ENCODE measurements around the gene MCF2L2.
"Not testable (repeated sequence)": the region's sequence is repeated elsewhere in the genome, so short reads cannot be mapped to it uniquely, and the experiment has no call there.

Gene MCF2L2

GRCh38 chr3:183261151-183261724, 167.2 kb downstream of the MCF2L2 start:
- DNase-seq, result no peak

GRCh38 chr3:183260167-183260904, 168.1 kb downstream of the MCF2L2 start:
- DNase-seq, result no peak

- no peak for DNase-seq
Measured at GRCh38 chr3:183259621-183260020, 168.8 kb downstream of the MCF2L2 start.

DNA sequence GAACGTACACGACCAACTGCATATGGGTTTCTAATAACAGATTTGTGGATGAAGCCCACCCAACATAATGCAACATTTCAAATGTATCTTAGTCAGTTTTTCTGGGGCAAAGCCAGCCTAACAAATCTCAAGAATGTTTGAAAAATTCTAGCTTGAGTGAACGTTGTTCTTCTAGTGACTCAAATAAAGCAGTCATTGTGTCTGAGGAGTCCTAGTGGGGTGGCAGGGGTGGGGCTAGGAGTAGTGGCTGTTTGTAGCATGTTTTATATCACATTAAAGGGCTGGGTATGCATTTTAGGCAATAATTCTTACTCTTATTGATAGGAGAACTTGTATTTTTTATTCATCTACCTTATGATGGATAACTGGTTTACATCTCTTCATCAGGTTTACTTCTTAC, 169.3 kb downstream of the MCF2L2 start:
- DNase-seq, result no peak

DNA sequence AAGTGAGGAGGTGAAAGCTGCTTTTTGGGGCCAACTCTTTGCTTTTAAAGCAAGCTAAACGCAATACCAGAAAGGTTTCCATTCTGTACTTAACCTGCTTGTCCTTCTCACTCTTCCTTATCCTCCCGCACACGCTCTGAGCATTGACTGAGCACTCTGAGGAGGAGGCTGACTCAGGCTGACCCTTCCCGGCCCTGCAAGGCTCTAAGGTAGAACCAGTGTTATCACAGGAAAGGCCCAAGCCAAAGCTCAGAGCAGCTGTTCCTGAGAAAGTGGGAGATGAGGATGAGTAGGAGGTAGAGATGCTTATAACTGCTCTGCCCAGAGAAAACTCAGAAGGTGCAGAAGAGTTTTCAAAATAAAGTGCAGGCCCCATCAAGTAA, 173.1 kb downstream of the MCF2L2 start:
- DNase-seq, result peak; percentile 31

DNA sequence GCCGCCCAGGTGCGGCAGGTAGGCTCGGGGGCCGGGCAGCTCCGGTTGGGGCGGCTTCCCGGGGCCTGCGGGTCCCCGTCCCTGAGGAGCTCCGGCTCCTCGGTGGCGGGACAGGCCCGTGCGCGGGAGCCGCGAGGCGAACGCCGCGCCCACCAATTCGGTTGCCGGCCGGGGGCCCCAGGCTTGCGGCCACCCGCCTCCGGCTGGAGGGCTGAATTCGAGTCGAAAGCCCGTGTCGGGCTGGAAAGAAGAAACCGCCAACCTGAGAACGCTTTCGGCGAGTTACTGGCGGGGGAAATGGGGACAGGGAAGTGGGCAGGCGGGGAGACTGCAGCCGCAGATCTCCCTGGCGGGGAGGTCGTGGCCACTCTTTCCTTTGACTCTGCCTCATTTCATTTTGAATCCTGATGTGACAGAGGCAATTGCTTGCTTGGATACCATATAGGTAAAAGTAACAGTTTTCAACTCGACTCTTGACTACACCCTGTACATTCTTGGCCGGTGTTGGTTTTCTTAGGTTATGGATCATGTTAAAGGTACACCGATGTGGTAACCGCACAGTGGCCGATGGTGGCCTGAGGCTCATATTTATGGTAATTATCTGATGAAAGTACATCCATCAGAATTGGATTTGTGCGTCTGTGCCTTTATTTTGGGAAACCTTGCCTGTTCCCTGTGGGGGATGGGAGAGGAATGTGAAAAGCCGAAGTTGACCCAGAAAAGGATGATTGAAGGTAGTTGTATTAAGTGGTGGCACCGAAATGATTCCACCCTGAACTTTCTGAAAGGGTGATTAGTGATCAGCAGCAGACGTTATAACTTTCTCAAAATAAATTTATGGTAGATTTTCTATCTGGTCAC, 173.7 kb downstream of the MCF2L2 start:
- DNase-seq, result peak; percentile 49

DNA sequence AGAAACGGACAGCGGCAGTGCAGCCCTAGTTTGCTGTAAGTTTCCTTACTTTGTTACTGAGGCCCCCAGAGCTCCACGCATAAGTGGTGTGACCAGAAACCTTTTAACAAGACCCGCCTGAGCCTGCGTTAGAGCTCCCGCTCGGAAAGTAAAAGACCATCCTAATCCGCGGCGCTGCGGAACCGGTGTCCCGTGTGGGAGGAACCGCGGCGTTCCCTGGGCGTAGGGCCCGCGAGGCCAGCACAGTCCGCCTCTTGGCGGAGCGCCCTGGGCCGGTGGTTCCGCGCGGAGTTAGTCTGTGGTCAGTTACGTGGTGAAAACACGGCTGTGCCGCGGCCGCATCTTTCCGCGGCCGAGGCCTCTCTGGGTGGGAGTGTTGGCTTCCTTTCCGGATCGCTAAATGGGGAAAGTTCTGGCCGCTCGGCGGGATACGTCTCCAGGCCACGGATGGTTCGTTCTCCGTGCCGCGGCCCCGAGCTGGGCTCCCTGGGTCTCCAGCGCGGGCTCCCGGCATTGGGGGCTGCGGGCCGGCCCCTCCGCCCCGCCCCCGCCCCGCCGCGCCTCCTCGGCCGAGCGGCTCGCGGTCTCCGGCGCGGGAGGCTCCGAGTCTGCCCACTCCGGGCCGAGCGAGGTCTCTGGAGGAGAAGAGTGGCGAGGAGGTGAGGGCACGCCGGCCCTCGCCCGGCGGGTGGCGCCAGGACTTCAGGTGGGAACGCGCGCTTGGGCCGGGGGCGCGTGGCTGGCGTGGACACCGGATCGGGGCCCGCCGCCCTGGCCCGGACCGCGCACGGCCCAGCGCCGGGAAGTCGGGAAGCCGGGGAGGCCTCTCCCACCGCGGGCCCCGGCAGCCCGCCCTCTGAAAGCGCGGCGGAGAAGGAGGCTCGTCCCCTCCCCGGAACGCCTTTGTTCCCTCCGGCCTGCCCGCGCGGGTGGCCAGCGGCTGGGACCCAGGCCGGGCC, 174.6 kb downstream of the MCF2L2 start:
- peak; percentile 41 for DNase-seq

GRCh38 chr3:183252973-183253527, 175.4 kb downstream of the MCF2L2 start, which contains the start of gene B3GNT5:
TSS of gene B3GNT5 (plus strand) at chr3:183253253. CDS start at chr3:183269799, 16,546 bp downstream.
- DNase-seq, result peak; percentile 82

DNA sequence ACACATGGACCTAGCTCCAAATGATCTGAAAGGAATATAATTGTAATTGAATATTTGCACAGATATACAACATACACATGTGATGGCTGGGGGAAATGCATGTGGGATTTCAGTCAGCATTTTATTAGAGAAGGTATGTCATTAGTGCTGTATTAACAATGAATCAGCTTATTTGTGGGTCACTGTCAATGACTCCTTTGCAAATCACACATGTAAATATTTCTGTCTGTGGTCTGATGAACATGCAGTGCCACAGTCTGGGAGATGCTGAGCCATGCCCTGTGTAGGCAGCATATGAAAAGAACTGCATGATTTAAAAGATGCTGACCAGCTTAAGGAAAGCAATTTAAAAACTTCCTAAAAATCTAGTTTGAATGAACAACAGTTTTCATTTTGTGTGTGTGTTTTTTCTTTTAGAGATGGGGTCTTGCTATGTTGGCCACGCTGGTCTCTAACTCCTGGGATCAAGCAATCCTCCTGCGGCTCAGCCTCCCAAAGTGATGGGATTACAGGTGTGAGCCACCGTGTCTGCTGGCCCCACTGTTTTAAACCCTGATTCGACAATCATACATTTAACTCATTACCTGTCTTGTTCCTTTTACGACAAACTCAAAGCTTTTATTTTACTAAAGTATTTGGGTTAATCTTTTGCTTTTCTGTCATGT, 176.2 kb downstream of the MCF2L2 start:
- DNase-seq, result no peak

DNA sequence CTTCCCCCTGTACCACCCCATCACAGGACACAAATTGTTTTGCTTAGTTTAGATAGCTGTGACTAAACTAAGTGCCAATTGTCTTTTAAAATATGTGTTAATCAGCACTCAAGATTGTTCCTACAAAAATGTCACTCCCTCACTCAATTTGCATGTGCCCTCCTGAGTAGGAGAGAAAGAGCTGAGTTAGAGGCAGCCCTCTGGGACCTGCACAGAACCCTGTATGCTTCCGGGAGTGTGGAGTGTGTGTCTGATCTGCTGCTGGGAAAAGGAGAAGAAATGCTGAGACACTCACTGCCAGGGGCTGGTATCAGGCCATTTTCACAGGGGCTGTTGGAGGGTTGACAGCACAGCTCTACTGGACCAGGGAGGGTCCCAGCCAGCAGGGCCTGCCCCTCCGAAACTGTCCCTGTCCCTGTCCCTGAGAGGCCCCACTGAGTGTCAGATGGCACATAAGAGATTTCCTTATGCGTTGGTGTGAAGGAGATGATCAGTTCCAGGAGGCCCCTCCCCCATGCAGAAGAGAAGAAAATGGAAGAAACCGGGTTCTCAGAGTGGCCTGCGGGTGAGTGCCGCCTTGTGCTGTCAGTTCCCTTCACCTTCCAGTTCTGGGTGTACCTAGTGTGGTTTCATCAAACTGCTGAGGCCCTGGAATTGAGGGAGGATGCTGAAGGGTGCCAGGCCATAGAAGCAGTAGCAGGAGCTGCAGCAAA, 179.3 kb downstream of the MCF2L2 start:
- DNase-seq, result no peak

- no peak for DNase-seq
Measured at GRCh38 chr3:183247011-183247589, 181.3 kb downstream of the MCF2L2 start.

- DNase-seq, result no peak
Measured at GRCh38 chr3:183244981-183245476, 183.4 kb downstream of the MCF2L2 start.

GRCh38 chr3:183244219-183244618, 184.2 kb downstream of the MCF2L2 start:
- DNase-seq, result no peak

GRCh38 chr3:183242431-183242830, 186.0 kb downstream of the MCF2L2 start:
- no peak for DNase-seq

DNA sequence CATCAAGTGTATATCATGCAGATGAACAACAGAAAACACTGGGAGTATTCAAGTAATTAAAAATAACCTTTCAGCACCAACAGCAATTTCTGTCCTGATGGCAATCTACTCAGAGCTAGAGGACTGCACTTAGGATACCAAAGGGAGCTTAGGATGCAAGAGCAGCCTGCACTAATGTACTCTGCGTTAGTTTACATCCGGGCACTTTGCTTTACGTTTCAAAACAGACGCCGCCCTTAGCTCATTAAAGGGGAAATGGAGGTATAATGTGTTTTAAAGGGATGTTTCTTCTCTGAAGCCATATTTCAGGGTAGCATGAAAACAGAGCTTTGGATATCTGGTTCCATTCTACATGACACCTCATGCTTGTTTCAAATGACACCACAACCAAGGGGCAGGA, 189.4 kb downstream of the MCF2L2 start:
- no peak for DNase-seq

DNA sequence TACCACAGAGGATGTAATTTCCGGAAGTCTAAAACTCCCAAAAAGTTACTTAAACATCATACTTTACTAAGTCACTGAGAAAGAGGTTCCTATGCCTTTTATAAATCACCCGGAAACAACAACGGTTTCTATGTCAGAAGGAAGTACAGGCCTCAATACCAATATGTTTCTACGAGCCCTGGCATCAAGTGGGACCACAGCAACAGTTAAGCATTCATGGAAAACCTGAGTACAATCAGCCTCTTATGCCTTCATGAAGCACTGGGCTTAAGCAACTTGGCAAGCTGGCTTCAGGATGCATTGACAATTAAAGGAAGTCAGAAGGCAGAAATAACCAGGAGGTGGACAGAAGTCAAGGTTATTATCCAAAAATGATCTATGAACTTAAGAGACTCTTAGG, 194.5 kb downstream of the MCF2L2 start:
- DNase-seq, result no peak

DNA sequence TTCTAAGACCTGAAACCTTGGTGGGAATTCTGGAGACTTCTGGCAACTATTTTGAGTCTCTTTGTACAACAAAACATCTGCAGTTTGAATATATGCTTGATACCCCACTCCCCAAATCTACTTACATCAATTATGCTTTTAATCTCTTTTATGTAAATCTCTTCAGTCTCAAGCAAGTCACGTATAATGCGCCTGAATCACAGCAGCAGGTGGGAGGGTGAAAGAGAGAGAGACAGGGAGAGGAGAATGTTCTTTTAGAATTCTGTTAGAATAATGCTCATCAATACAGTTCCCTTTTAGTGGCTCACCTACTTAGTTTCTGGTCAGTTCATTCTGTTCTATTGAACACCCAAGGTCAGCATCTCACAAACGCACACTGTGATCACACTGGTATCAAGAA, 197.6 kb downstream of the MCF2L2 start:
- DNase-seq, result no peak

GRCh38 chr3:183230251-183230650, 198.2 kb downstream of the MCF2L2 start:
- not testable (repeated sequence) for DNase-seq

DNA sequence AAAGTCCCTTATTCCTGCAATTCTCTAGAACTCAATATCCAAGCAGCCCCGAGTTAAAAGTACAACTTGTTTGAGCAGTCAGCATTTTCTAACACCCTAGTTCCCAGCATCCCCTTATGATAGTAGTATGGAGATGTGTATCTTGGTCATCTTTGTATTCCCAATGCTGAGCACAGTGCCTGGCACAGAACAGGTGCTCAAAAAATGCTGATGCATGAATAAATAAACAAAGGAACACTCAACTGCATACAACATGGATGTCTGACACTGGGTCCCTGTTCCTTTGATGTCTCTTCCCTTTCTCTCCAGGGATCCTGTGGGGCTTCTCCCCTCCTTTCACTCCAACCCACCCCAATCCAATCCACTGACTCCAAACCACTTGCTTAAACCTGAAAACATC, 199.2 kb downstream of the MCF2L2 start:
- no peak for DNase-seq

DNA sequence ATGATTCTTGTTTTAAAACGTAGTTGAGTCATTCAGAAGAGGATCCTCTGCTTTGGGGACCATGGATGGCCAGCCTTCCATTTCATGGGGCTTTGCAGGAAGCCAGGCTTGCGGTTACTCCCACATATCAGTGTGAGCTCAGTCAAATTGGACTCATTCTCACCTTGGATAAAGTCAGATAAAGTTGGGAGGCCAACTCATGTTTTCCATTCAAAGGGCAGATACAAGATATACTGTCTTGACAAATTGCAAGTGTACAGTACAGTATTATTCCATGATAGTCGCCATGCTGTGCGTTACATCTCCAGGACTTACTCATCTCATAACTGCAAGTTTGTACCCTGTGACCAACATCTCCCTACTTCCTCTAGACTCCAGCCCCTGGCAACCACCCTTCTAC, 200.8 kb downstream of the MCF2L2 start:
- DNase-seq, result no peak

Measured in COR-L47 (cell line).